Activated CD4-positive, alpha-beta memory T cell treated with anti-CD3 and anti-CD28 coated beads, Interleukin-2, amount 10 ng/mL, durations not matched to agents 7 days and 5 days (primary cell): ENCODE data around the gene S100A1. TPM values are rescaled to one million over a fixed set of nuclear protein-coding genes. Genes with fewer than 3 reads are reported as not detected.

ENCODE experiments used
- CTCF ChIA-PET: fragments of 350-600 bp; sonication (Branson Sonifier 250); formaldehyde crosslinking; loops from one replicate; lab custom pipeline; 2021; ENCODE audit warnings: antibody characterized with exemption, inconsistent platforms; lab: Charles Lee
- POLR2A ChIA-PET: fragments of 350-600 bp; sonication (Branson Sonifier 250); formaldehyde crosslinking; loops from one replicate; lab custom pipeline; 2021; ENCODE audit warnings: antibody characterized with exemption; lab: Charles Lee
- DNase-seq: peaks from one replicate; pipeline ENCODE4 v3.0.0-alpha.2; 2020
- H3K27ac Mint-ChIP-seq: one replicate; pipeline ENCODE4 v1.8.0; 2021; ENCODE audit warnings: mild to moderate bottlenecking, mixed read lengths
- H3K27me3 Mint-ChIP-seq: one replicate; pipeline ENCODE4 v1.8.0; 2021; ENCODE audit warnings: mixed read lengths
- H3K36me3 Mint-ChIP-seq: one replicate; pipeline ENCODE4 v1.8.0; 2021; ENCODE audit warnings: low read depth, mixed read lengths
- H3K4me1 Mint-ChIP-seq: one replicate; pipeline ENCODE4 v1.8.0; 2021; ENCODE audit warnings: mixed read lengths
- H3K4me3 Mint-ChIP-seq: one replicate; pipeline ENCODE4 v1.8.0; 2021; ENCODE audit warnings: mild to moderate bottlenecking, mixed read lengths
- H3K9me3 Mint-ChIP-seq: one replicate; pipeline ENCODE4 v1.8.0; 2021; ENCODE audit warnings: mixed read lengths
- total RNA-seq, 2 experiments: library from RNA; stranded (reverse); gene quantifications; one replicate each; pipeline ENCODE4 v1.2.3, GENCODE V29; 2021

S100A1 gene
- total RNA-seq, 2 experiments from 2014 or later = not detected

GRCh38 chr1:153680120-153680403, 51.8 kb downstream of the S100A1 start:
- H3K27me3 Mint-ChIP-seq = peaks cover 65% of the 10 kb centered on the region
- no peak overlapping the region for H3K27ac Mint-ChIP-seq
- H3K9me3 Mint-ChIP-seq = no peaks in the 10 kb centered on the region
- POLR2A ChIA-PET = interaction anchor here (1.3 to 1.4 kb wide), 2 partner anchors 307 to 311 kb away, joined by 3 to 5 read pairs; partner anchors contain the start of gene RAB13
- H3K4me1 Mint-ChIP-seq = peaks cover 22% of the 10 kb centered on the region
- DNase-seq = no peak
- CTCF ChIA-PET = interaction anchor here (0.5 to 1.0 kb wide), 2 partner anchors 9 to 20 kb away, joined by 4 to 5 read pairs; no protein-coding TSS in a partner anchor
- H3K36me3 Mint-ChIP-seq = no peaks in the 10 kb centered on the region
- H3K4me3 Mint-ChIP-seq = peak overlapping the region; percentile 36

Other genes with a start within 250 kb of the S100A1 start
- gene S100A8, start 237.4 kb upstream of the S100A1 start, total RNA-seq = not detected
- not detected for gene S100A7A, start 211.9 kb upstream of the S100A1 start, total RNA-seq
- gene S100A7, start 167.8 kb upstream of the S100A1 start, total RNA-seq = not detected
- 100 to 1,000 TPM; 781 to 799 TPM for gene S100A6, start 92.4 kb upstream of the S100A1 start, total RNA-seq
- gene S100A5, start 87.5 kb upstream of the S100A1 start, total RNA-seq = 1 to 10 TPM; 2.2 to 4.7 TPM
- gene S100A4, start 82.6 kb upstream of the S100A1 start, total RNA-seq = 1,000 to 10,000 TPM; 1,297 to 1,322 TPM
- gene S100A3, start 79.2 kb upstream of the S100A1 start, total RNA-seq = not detected
- 1 to 10 TPM in 1 of 2 experiments, under 1 TPM in 1; 0.85 to 1.2 TPM for gene S100A2, start 62.6 kb upstream of the S100A1 start, total RNA-seq
- gene S100A16, start 15.3 kb upstream of the S100A1 start, total RNA-seq = not detected
- gene S100A14, start 12.1 kb upstream of the S100A1 start, total RNA-seq = not detected
- 1 to 10 TPM; 6.1 TPM for gene S100A13, start 929 bp upstream of the S100A1 start, total RNA-seq
- gene CHTOP, start 5.6 kb downstream of the S100A1 start, total RNA-seq = 10 to 100 TPM; 84.7 to 87.1 TPM
- 10 to 100 TPM; 35.0 to 35.6 TPM for gene SNAPIN, start 30.3 kb downstream of the S100A1 start, total RNA-seq
- 100 to 1,000 TPM; 166 to 169 TPM for gene ILF2, start 42.6 kb downstream of the S100A1 start, total RNA-seq
- not detected for gene NPR1, start 50.3 kb downstream of the S100A1 start, total RNA-seq
- 10 to 100 TPM; 46.9 to 50.5 TPM for gene INTS3, start 99.6 kb downstream of the S100A1 start, total RNA-seq
- gene SLC27A3, start 147.0 kb downstream of the S100A1 start, total RNA-seq = 10 to 100 TPM; 24.9 to 25.3 TPM